WTC11 (cell line): ENCODE measurements around the gene FHOD1. TPM values are rescaled to one million over a fixed set of nuclear protein-coding genes. Genes with fewer than 3 reads are reported as not detected.

Experiments used
- ATAC-seq: fragments of 200-7000 bp; cut with Tn5 transposase; 2 replicates; pipeline ENCODE4 v1.10.0; 2021; ENCODE audit warnings: mild to moderate bottlenecking, moderate library complexity
- CTCF ChIA-PET: fragments of 300-600 bp; sonication (Branson Sonifier 250); formaldehyde crosslinking; loops from one replicate; lab custom pipeline; 2021; ENCODE audit warnings: antibody characterized with exemption; lab: Charles Lee
- POLR2A ChIA-PET: fragments of 350-600 bp; sonication (Branson Sonifier 250); formaldehyde crosslinking; loops from one replicate; lab custom pipeline; 2021; ENCODE audit warnings: antibody characterized with exemption; lab: Charles Lee
- DNase-seq: peaks from one replicate; pipeline ENCODE4 v3.0.0; 2021; ENCODE audit warnings: low spot score
- H3K27ac Mint-ChIP-seq: 2 replicates; pipeline ENCODE4 v1.8.0; 2021; ENCODE audit warnings: mixed read lengths
- H3K27me3 Mint-ChIP-seq: 2 replicates; pipeline ENCODE4 v1.8.0; 2021; ENCODE audit warnings: low read depth, mild to moderate bottlenecking, moderate library complexity, mixed read lengths
- H3K36me3 Mint-ChIP-seq: 2 replicates; pipeline ENCODE4 v1.8.0; 2021; ENCODE audit warnings: mixed read lengths
- H3K4me1 Mint-ChIP-seq: 2 replicates; pipeline ENCODE4 v1.8.0; 2022; ENCODE audit warnings: mixed read lengths
- H3K4me3 Mint-ChIP-seq: 2 replicates; pipeline ENCODE4 v1.8.0; 2021; ENCODE audit warnings: mild to moderate bottlenecking, moderate library complexity, mixed read lengths
- H3K9me3 Mint-ChIP-seq: 2 replicates; pipeline ENCODE4 v1.8.0; 2021; ENCODE audit warnings: mixed read lengths
- ARID4B ChIP-seq: sonication (generic); formaldehyde crosslinking; IDR thresholded peaks from 2 replicates; pipeline ENCODE4 v1.8.0; 2023; ENCODE audit warnings: missing genetic modification reagents, mild to moderate bottlenecking, borderline replicate concordance
- E2F4 ChIP-seq: sonication (generic); formaldehyde crosslinking; IDR thresholded peaks from 2 replicates; pipeline ENCODE4 v1.8.1; 2022; ENCODE audit warnings: low read depth, mild to moderate bottlenecking, moderate library complexity, missing genetic modification reagents, borderline replicate concordance
- ELF4 ChIP-seq: sonication (generic); formaldehyde crosslinking; IDR thresholded peaks from 2 replicates; pipeline ENCODE4 v1.8.1; 2022; ENCODE audit warnings: low read depth, mild to moderate bottlenecking, moderate library complexity, missing genetic modification reagents
- EMX1 ChIP-seq: fragments of 250-450 bp; sonication (Bioruptor Pico); IDR thresholded peaks from 2 replicates; pipeline ENCODE4 v1.8.0; 2021; ENCODE audit warnings: mild to moderate bottlenecking
- FOXJ3 ChIP-seq: sonication (generic); formaldehyde crosslinking; IDR thresholded peaks from 2 replicates; pipeline ENCODE4 v1.9.0; 2021; ENCODE audit warnings: missing genetic modification reagents, mild to moderate bottlenecking, borderline replicate concordance
- GTF2I ChIP-seq: fragments of 250-450 bp; sonication (Bioruptor Pico); conservative IDR thresholded peaks from 2 replicates; pipeline ENCODE4 v1.4.0; 2021; ENCODE audit warnings: mild to moderate bottlenecking
- JAZF1 ChIP-seq: fragments of 250-450 bp; sonication (Bioruptor Pico); IDR thresholded peaks from 2 replicates; pipeline ENCODE4 v1.9.0; 2021; ENCODE audit warnings: moderate library complexity, mild to moderate bottlenecking, inconsistent platforms
- NR2C2 ChIP-seq: sonication (generic); formaldehyde crosslinking; IDR thresholded peaks from 2 replicates; pipeline ENCODE4 v1.8.0; 2022; ENCODE audit warnings: mild to moderate bottlenecking, missing genetic modification reagents
- NR3C1 ChIP-seq: sonication (generic); formaldehyde crosslinking; conservative IDR thresholded peaks from 2 replicates; pipeline ENCODE4 v1.8.1; 2023; ENCODE audit warnings: low read depth, mild to moderate bottlenecking, missing genetic modification reagents
- OVOL2 ChIP-seq: fragments of 250-450 bp; sonication (Bioruptor Pico); IDR thresholded peaks from 2 replicates; pipeline ENCODE4 v1.9.0; 2021; ENCODE audit warnings: mild to moderate bottlenecking, borderline replicate concordance
- RORB ChIP-seq: fragments of 250-450 bp; sonication (Bioruptor Pico); IDR thresholded peaks from 2 replicates; pipeline ENCODE4 v1.9.0; 2021; ENCODE audit warnings: mild to moderate bottlenecking
- TCF7 ChIP-seq: sonication (generic); formaldehyde crosslinking; IDR thresholded peaks from 2 replicates; pipeline ENCODE4 v1.8.0; 2022; ENCODE audit warnings: mild to moderate bottlenecking, low read depth, missing genetic modification reagents, moderate library complexity
- ZNF121 ChIP-seq: sonication (generic); formaldehyde crosslinking; IDR thresholded peaks from 2 replicates; pipeline ENCODE4 v1.8.0; 2023; ENCODE audit warnings: missing genetic modification reagents
- ZNF232 ChIP-seq: sonication (generic); formaldehyde crosslinking; IDR thresholded peaks from 2 replicates; pipeline ENCODE4 v1.8.0; 2022; ENCODE audit warnings: mild to moderate bottlenecking, missing genetic modification reagents
- ZNF281 ChIP-seq: sonication (generic); formaldehyde crosslinking; IDR thresholded peaks from 2 replicates; pipeline ENCODE4 v1.8.0; 2023; ENCODE audit warnings: mild to moderate bottlenecking, missing genetic modification reagents
- ZNF425 ChIP-seq: fragments of 250-450 bp; sonication (Bioruptor Pico); conservative IDR thresholded peaks from 2 replicates; pipeline ENCODE4 v1.9.0; 2021; ENCODE audit warnings: mild to moderate bottlenecking
- ZNF671 ChIP-seq: fragments of 250-450 bp; sonication (Bioruptor Pico); IDR thresholded peaks from 2 replicates; pipeline ENCODE4 v1.8.0; 2021; ENCODE audit warnings: mild to moderate bottlenecking
- total RNA-seq: library from RNA; stranded (reverse); gene quantifications from 3 replicates; pipeline ENCODE4 v1.2.3, GENCODE V29; 2021

Gene FHOD1
- total RNA-seq, 1 experiment from 2014 or later, result 81.3 TPM

- Mint-ChIP-seq H3K27me3 (no peaks in the 10 kb centered on the region), H3K27ac (no peak overlapping the region), H3K4me3 (no peak overlapping the region), H3K9me3 (no peaks in the 10 kb centered on the region), H3K36me3 (no peaks in the 10 kb centered on the region), H3K4me1 (peaks cover 4% of the 10 kb centered on the region; the same call in 1 of the 2 replicates)
- ChIA-PET POLR2A (interaction anchor here (0.6 kb wide), 1 partner anchor 434 kb away, joined by 3 read pairs; no protein-coding TSS in a partner anchor), CTCF (interaction anchor here (1.0 to 3.7 kb wide), 3 partner anchors 11 to 27 kb away, joined by 3 to 92 read pairs (median 4); partner anchors contain the start of gene FHOD1)
- no peak for TF ChIP-seq ZNF121 (CRISPR knock-in tag)
- no peak for DNase-seq
- ATAC-seq, result no peak
Observed at GRCh38 chr16:67258161-67258835, 11.0 kb upstream of the FHOD1 start.

GRCh38 chr16:67257486-67258160 lies 10.3 kb upstream of the FHOD1 start:
- DNase-seq, result no peak
- ATAC-seq, result no peak
- CTCF ChIA-PET, result interaction anchor here (1.0 to 3.7 kb wide), 3 partner anchors 10 to 27 kb away, joined by 3 to 92 read pairs (median 4); partner anchors contain the start of gene FHOD1
- no peak for TF ChIP-seq OVOL2
- no peak for TF ChIP-seq ZNF671
- TF ChIP-seq RORB, result no peak
- TF ChIP-seq GTF2I (CRISPR knock-in tag), result no peak
- no peak for TF ChIP-seq ZNF232 (CRISPR knock-in tag)
- TF ChIP-seq ELF4 (CRISPR knock-in tag), result no peak
- TF ChIP-seq TCF7 (CRISPR knock-in tag), result no peak
- no peak for TF ChIP-seq E2F4
- TF ChIP-seq NR2C2, result no peak
- TF ChIP-seq ARID4B (CRISPR knock-in tag), result no peak
- TF ChIP-seq ZNF425 (CRISPR knock-in tag), result no peak
- no peaks in the 10 kb centered on the region for H3K9me3 Mint-ChIP-seq
- no peaks in the 10 kb centered on the region for H3K36me3 Mint-ChIP-seq
- peaks cover 4% of the 10 kb centered on the region; the same call in 1 of the 2 replicates for H3K4me1 Mint-ChIP-seq
- H3K27ac Mint-ChIP-seq, result no peak overlapping the region; the same call in 1 of the 2 replicates
- H3K4me3 Mint-ChIP-seq, result no peak overlapping the region
- POLR2A ChIA-PET, result interaction anchor here (0.6 kb wide), 1 partner anchor 433 kb away, joined by 3 read pairs; no protein-coding TSS in a partner anchor
- H3K27me3 Mint-ChIP-seq, result no peaks in the 10 kb centered on the region; the same call in 1 of the 2 replicates

- POLR2A ChIA-PET, result no interaction called here
- Mint-ChIP-seq H3K4me1 (peaks cover 4% of the 10 kb centered on the region; the same call in 1 of the 2 replicates), H3K36me3 (no peaks in the 10 kb centered on the region), H3K9me3 (no peaks in the 10 kb centered on the region), H3K27ac (no peak overlapping the region; the same call in 1 of the 2 replicates), H3K4me3 (no peak overlapping the region), H3K27me3 (peaks cover 3% of the 10 kb centered on the region; the same call in 1 of the 2 replicates)
- CTCF ChIA-PET, result no interaction called here
- DNase-seq (no peak), ATAC-seq (no peak)
- TF ChIP-seq ZNF281, result no peak
- TF ChIP-seq EMX1 (CRISPR knock-in tag), result no peak
- TF ChIP-seq E2F4, result no peak
- no peak for TF ChIP-seq NR3C1 (CRISPR knock-in tag)
- TF ChIP-seq JAZF1 (CRISPR knock-in tag), result no peak
- no peak for TF ChIP-seq FOXJ3
Observed at GRCh38 chr16:67256701-67257230, 9.5 kb upstream of the FHOD1 start.
